ENCODE data around the gene ADAMTS7.

ADAMTS7 gene

GRCh38 chr15:78838489-78838888 lies 27.2 kb upstream of the ADAMTS7 start:
- H3K79me2 ChIP-seq (ENCODE audit: insufficient read depth, low read depth) = no peaks in the 10 kb centered on the region
- no peak overlapping the region for H3K4me3 ChIP-seq (IDR thresholded peaks at IDR 0.05; ENCODE audit: insufficient read depth, low read depth, low read length)
- H2AFZ ChIP-seq (ENCODE audit: low read depth) = no peak overlapping the region
- no peak overlapping the region for H3K4me2 ChIP-seq
- H3K4me1 ChIP-seq (ENCODE audit: low read depth, poor library complexity, severe bottlenecking) = no peaks in the 10 kb centered on the region
- H3K36me3 ChIP-seq (ENCODE audit: insufficient read depth) = no peaks in the 10 kb centered on the region
- H4K20me1 ChIP-seq (ENCODE audit: insufficient read depth) = no peaks in the 10 kb centered on the region
- no peaks in the 10 kb centered on the region for H3K27me3 ChIP-seq (ENCODE audit: insufficient read depth, low read depth)
- TF ChIP-seq CTCF (conservative IDR thresholded peaks at IDR 0.05; ENCODE audit: low read depth, low read length) = no peak
- no peak overlapping the region for H3K9ac ChIP-seq
- no peak overlapping the region for H3K27ac ChIP-seq

DNA sequence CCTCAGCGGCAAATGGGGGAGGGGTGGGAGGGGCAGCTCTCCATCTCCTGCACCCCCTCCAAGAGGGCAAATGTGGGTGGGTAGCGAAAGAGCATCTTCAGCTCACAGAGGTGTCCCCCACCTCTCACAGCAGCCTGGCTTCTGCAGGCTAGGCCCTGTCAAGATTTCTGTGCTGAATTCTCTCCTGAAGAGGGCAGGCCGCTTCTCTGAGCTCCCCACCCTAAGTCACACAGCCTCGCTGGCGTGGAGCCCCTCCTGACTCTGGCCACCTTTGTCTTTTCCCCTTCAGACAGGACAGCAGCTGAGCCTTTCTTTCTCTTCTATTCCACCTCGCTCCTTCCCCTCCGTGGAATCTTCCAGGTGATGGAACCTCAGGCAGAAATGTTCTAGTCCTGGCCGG lies 26.3 kb upstream of the ADAMTS7 start:
- Histone ChIP-seq H3K4me1 (ENCODE audit: low read depth, poor library complexity, severe bottlenecking) (no peaks in the 10 kb centered on the region), H3K9ac (no peak overlapping the region), H2AFZ (ENCODE audit: low read depth) (no peak overlapping the region), H3K79me2 (ENCODE audit: insufficient read depth, low read depth) (no peaks in the 10 kb centered on the region), H3K4me2 (no peak overlapping the region), H3K27ac (no peak overlapping the region), H3K36me3 (ENCODE audit: insufficient read depth) (no peaks in the 10 kb centered on the region), H3K4me3 (IDR thresholded peaks at IDR 0.05; ENCODE audit: insufficient read depth, low read depth, low read length) (no peak overlapping the region), H3K27me3 (ENCODE audit: insufficient read depth, low read depth) (no peaks in the 10 kb centered on the region), H4K20me1 (ENCODE audit: insufficient read depth) (no peaks in the 10 kb centered on the region)
- no peak for TF ChIP-seq CTCF (conservative IDR thresholded peaks at IDR 0.05; ENCODE audit: low read depth, low read length)

DNA sequence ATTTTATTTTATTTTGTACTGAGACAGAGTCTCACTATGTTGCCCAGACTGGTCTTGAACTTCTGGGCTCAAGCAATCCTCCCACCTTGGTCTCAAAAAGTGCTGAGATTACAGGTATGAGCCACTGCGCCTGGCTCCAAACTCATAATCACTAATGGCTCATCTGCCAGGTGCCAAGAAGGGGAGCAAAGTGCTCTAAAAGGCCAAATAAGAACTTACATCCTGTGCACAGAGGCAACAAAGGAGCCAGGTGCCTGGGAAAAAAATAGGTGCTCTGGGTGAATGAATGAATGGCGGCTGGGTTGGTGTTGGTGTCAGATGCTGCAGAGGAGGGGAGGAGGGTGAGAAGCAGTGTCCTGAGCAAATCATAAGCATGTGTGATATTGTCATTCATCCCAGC lies 25.9 kb upstream of the ADAMTS7 start:
- Histone ChIP-seq H3K9ac (no peak overlapping the region), H2AFZ (ENCODE audit: low read depth) (no peak overlapping the region), H3K4me2 (no peak overlapping the region), H3K4me3 (IDR thresholded peaks at IDR 0.05; ENCODE audit: insufficient read depth, low read depth, low read length) (no peak overlapping the region), H3K27ac (no peak overlapping the region), H3K4me1 (ENCODE audit: low read depth, poor library complexity, severe bottlenecking) (no peaks in the 10 kb centered on the region), H3K79me2 (ENCODE audit: insufficient read depth, low read depth) (no peaks in the 10 kb centered on the region), H4K20me1 (ENCODE audit: insufficient read depth) (no peaks in the 10 kb centered on the region), H3K36me3 (ENCODE audit: insufficient read depth) (no peaks in the 10 kb centered on the region), H3K27me3 (ENCODE audit: insufficient read depth, low read depth) (no peaks in the 10 kb centered on the region)
- TF ChIP-seq CTCF (conservative IDR thresholded peaks at IDR 0.05; ENCODE audit: low read depth, low read length) = no peak

GRCh38 chr15:78836333-78836732 lies 25.1 kb upstream of the ADAMTS7 start:
- no peak overlapping the region for H3K4me2 ChIP-seq
- no peak overlapping the region for H2AFZ ChIP-seq (ENCODE audit: low read depth)
- H3K4me3 ChIP-seq (IDR thresholded peaks at IDR 0.05; ENCODE audit: insufficient read depth, low read depth, low read length) = no peak overlapping the region
- no peak overlapping the region for H3K27ac ChIP-seq
- H3K9ac ChIP-seq = no peak overlapping the region
- H3K4me1 ChIP-seq (ENCODE audit: low read depth, poor library complexity, severe bottlenecking) = no peaks in the 10 kb centered on the region
- no peaks in the 10 kb centered on the region for H3K27me3 ChIP-seq (ENCODE audit: insufficient read depth, low read depth)
- H4K20me1 ChIP-seq (ENCODE audit: insufficient read depth) = no peaks in the 10 kb centered on the region
- TF ChIP-seq CTCF (conservative IDR thresholded peaks at IDR 0.05; ENCODE audit: low read depth, low read length) = no peak
- no peaks in the 10 kb centered on the region for H3K36me3 ChIP-seq (ENCODE audit: insufficient read depth)
- H3K79me2 ChIP-seq (ENCODE audit: insufficient read depth, low read depth) = no peaks in the 10 kb centered on the region

All from KMS-11 (cell line).